Colonic mucosa (tissue), 4 donors: ENCODE measurements around the gene SLC13A4. TPM values are rescaled to one million over a fixed set of nuclear protein-coding genes. Genes with fewer than 3 reads are reported as not detected.

ENCODE experiments used
- DNase-seq: peaks from one replicate; pipeline ENCODE4 v3.0.0-alpha.2; 2020
- H3K27ac ChIP-seq: fragments of 200-600 bp; one replicate; pipeline ENCODE4 v1.8.0; 2021
- H3K27me3 ChIP-seq: fragments of 200-600 bp; one replicate; pipeline ENCODE4 v1.8.0; 2021
- H3K36me3 ChIP-seq: fragments of 200-600 bp; one replicate; pipeline ENCODE4 v1.8.0; 2021
- H3K4me1 ChIP-seq: fragments of 200-600 bp; one replicate; pipeline ENCODE4 v1.8.0; 2021; ENCODE audit warnings: mild to moderate bottlenecking
- H3K4me3 ChIP-seq: fragments of 200-600 bp; one replicate; pipeline ENCODE4 v1.8.0; 2021
- H3K9ac ChIP-seq, 2 donors: one replicate each; pipeline ENCODE4 v1.7.0; 2013; ENCODE audit warnings: control low read depth in 2 of 2, low read depth in 2 of 2, low read length in 2 of 2
- H3K9me3 ChIP-seq: fragments of 200-600 bp; one replicate; pipeline ENCODE4 v1.8.0; 2021
- intact Hi-C: fragments of 100-400 bp; cut with DNase I; formaldehyde crosslinking; loops from one replicate; pipeline ENCODE4 v1.14.1; 2022
- total RNA-seq, 2 donors: library from RNA; stranded (reverse); fragmentation: NEBNext Ultra II Directional in 1 of 2; extraction: Animal tissue kit (Norgen Biotek cat#: 25700) in 1 of 2; gene quantifications; one replicate each; pipeline ENCODE4 v1.2.1, GENCODE V29; 2021
- TF ChIP-seq, protein P1 (sequence below): fragments of 200-600 bp; IDR thresholded peaks from one replicate; pipeline ENCODE4 v1.8.0; 2022; ENCODE audit warnings: antibody characterized with exemption, mild to moderate bottlenecking
- donor health status: healthy.
- donor health status: DM: no; HTN: no; CAD: no.
- donor health status: DM: no; HTN: no; CAD: no.

SLC13A4 gene
- total RNA-seq, 2 donors from 2014 or later, result not detected

GRCh38 chr7:135659159-135659846 is 68.7 kb downstream of the SLC13A4 start:
- H3K9ac ChIP-seq, result no peak overlapping the region
- no peaks in the 10 kb centered on the region for H3K9me3 ChIP-seq
- H3K4me3 ChIP-seq, result no peak overlapping the region
- no peaks in the 10 kb centered on the region for H3K27me3 ChIP-seq
- intact Hi-C loops, result no loop called here
- no peaks in the 10 kb centered on the region for H3K36me3 ChIP-seq
- no peaks in the 10 kb centered on the region for H3K4me1 ChIP-seq
- no peak overlapping the region for H3K27ac ChIP-seq
- DNase-seq, result no peak
- TF ChIP-seq, protein P1, sequence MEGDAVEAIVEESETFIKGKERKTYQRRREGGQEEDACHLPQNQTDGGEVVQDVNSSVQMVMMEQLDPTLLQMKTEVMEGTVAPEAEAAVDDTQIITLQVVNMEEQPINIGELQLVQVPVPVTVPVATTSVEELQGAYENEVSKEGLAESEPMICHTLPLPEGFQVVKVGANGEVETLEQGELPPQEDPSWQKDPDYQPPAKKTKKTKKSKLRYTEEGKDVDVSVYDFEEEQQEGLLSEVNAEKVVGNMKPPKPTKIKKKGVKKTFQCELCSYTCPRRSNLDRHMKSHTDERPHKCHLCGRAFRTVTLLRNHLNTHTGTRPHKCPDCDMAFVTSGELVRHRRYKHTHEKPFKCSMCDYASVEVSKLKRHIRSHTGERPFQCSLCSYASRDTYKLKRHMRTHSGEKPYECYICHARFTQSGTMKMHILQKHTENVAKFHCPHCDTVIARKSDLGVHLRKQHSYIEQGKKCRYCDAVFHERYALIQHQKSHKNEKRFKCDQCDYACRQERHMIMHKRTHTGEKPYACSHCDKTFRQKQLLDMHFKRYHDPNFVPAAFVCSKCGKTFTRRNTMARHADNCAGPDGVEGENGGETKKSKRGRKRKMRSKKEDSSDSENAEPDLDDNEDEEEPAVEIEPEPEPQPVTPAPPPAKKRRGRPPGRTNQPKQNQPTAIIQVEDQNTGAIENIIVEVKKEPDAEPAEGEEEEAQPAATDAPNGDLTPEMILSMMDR, result no peak

DNA sequence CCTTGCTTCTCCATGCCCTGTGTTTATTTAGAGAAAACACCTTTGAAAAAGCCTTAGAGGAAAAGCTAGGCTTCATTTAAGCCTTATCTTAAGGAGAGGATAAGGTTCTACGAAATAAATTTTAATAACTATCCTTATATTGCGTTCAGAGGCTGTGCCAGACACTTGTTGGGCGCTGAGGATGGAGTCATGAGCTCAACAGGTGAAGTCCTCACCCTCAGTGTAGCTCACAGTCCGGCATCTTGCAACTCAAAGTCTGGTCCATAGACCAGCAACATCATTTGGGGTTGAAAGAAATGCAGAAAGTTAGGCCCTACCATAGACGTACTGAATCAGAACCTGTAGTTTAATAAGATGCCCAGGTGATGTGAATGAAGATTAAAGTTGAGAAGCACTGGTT is 69.4 kb downstream of the SLC13A4 start:
- intact Hi-C loops, result no loop called here
- no peak for DNase-seq
- no peaks in the 10 kb centered on the region for H3K9me3 ChIP-seq
- H3K27ac ChIP-seq, result no peak overlapping the region
- H3K36me3 ChIP-seq, result no peaks in the 10 kb centered on the region
- H3K4me3 ChIP-seq, result no peak overlapping the region
- H3K27me3 ChIP-seq, result no peaks in the 10 kb centered on the region
- H3K9ac ChIP-seq, result no peak overlapping the region
- TF ChIP-seq, protein P1, result no peak
- no peaks in the 10 kb centered on the region for H3K4me1 ChIP-seq

GRCh38 chr7:135653340-135654080 is 74.5 kb downstream of the SLC13A4 start:
- Histone ChIP-seq H3K36me3 (no peaks in the 10 kb centered on the region), H3K27ac (no peak overlapping the region), H3K9me3 (no peaks in the 10 kb centered on the region), H3K4me1 (no peaks in the 10 kb centered on the region), H3K9ac (no peak overlapping the region), H3K27me3 (no peaks in the 10 kb centered on the region), H3K4me3 (no peak overlapping the region)
- intact Hi-C loops, result no loop called here
- TF ChIP-seq, protein P1, result no peak
- no peak for DNase-seq

- Histone ChIP-seq H3K27me3 (no peaks in the 10 kb centered on the region), H3K4me1 (no peaks in the 10 kb centered on the region), H3K36me3 (no peaks in the 10 kb centered on the region), H3K4me3 (no peak overlapping the region), H3K9ac (no peak overlapping the region), H3K27ac (no peak overlapping the region), H3K9me3 (no peaks in the 10 kb centered on the region)
- TF ChIP-seq, protein P1, result no peak
- intact Hi-C loops, result no loop called here
- peak; percentile 29 for DNase-seq
Measured at GRCh38 chr7:135650831-135651573, 77.0 kb downstream of the SLC13A4 start.

GRCh38 chr7:135648235-135648634 is 79.8 kb downstream of the SLC13A4 start:
- Histone ChIP-seq H3K27me3 (no peaks in the 10 kb centered on the region), H3K9ac (no peak overlapping the region), H3K9me3 (no peaks in the 10 kb centered on the region), H3K27ac (no peak overlapping the region), H3K36me3 (no peaks in the 10 kb centered on the region), H3K4me3 (no peak overlapping the region), H3K4me1 (no peaks in the 10 kb centered on the region)
- TF ChIP-seq, protein P1, result no peak
- no peak for DNase-seq
- intact Hi-C loops, result loop anchor here (5.0 kb wide), 1 partner anchor 366 kb away; no protein-coding TSS in a partner anchor
